ENCODE results near the gene GFPT1.
"Not testable (repeated sequence)": the region's sequence is repeated elsewhere in the genome, so short reads cannot be mapped to it uniquely, and the experiment has no call there.

The GFPT1 gene

GRCh38 chr2:69383176-69383812 is 3.7 kb downstream of the GFPT1 start:
- no peak for DNase-seq

- no peak for DNase-seq
Observed at GRCh38 chr2:69382547-69382946, 4.5 kb downstream of the GFPT1 start.

- no peak for DNase-seq
Observed at GRCh38 chr2:69381337-69381737, 5.7 kb downstream of the GFPT1 start.

- DNase-seq = no peak
Observed at GRCh38 chr2:69380072-69380917, 6.7 kb downstream of the GFPT1 start.

- DNase-seq = no peak
Observed at GRCh38 chr2:69376403-69376802, 10.6 kb downstream of the GFPT1 start.

- DNase-seq = peak; percentile 60
Observed at GRCh38 chr2:69375494-69376353, 11.3 kb downstream of the GFPT1 start.

- no peak for DNase-seq
Observed at GRCh38 chr2:69372767-69373166, 14.3 kb downstream of the GFPT1 start.

- no peak for DNase-seq
Observed at GRCh38 chr2:69369802-69370201, 17.2 kb downstream of the GFPT1 start.

GRCh38 chr2:69368588-69368987 is 18.4 kb downstream of the GFPT1 start:
- no peak for DNase-seq

- DNase-seq = no peak
Observed at GRCh38 chr2:69359371-69359770, 27.7 kb downstream of the GFPT1 start.

- DNase-seq = no peak
Observed at GRCh38 chr2:69358914-69359313, 28.1 kb downstream of the GFPT1 start.

- DNase-seq = no peak
Observed at GRCh38 chr2:69356471-69356870, 30.6 kb downstream of the GFPT1 start.

GRCh38 chr2:69354976-69355375 is 32.1 kb downstream of the GFPT1 start:
- DNase-seq = not testable (repeated sequence)

GRCh38 chr2:69353360-69353759 is 33.7 kb downstream of the GFPT1 start:
- no peak for DNase-seq

- DNase-seq = no peak
Observed at GRCh38 chr2:69348781-69349180, 38.2 kb downstream of the GFPT1 start.

- no peak for DNase-seq
Observed at GRCh38 chr2:69345434-69345833, 41.6 kb downstream of the GFPT1 start.

- no peak for DNase-seq
Observed at GRCh38 chr2:69344305-69344704, 42.7 kb downstream of the GFPT1 start.

- no peak for DNase-seq
Observed at GRCh38 chr2:69340101-69340775, 46.8 kb downstream of the GFPT1 start.

- DNase-seq = no peak
Observed at GRCh38 chr2:69335311-69335710, 51.7 kb downstream of the GFPT1 start.

- no peak for DNase-seq
Observed at GRCh38 chr2:69333352-69333751, 53.7 kb downstream of the GFPT1 start.

GRCh38 chr2:69330781-69331180 is 56.2 kb downstream of the GFPT1 start:
- no peak for DNase-seq

- no peak for DNase-seq
Observed at GRCh38 chr2:69322631-69323030, 64.4 kb downstream of the GFPT1 start.

- no peak for DNase-seq
Observed at GRCh38 chr2:69316550-69316949, 70.5 kb downstream of the GFPT1 start.
